HG02938 (cell line): ENCODE data around the gene RFX4.

Experiments
- ATAC-seq: cut with Tn5 transposase; IDR thresholded peaks from one replicate; pipeline ENCODE4 v1.9.1; 2021; ENCODE audit warnings: mild to moderate bottlenecking, moderate library complexity; ENCODE audit not compliant: unreplicated experiment

The RFX4 gene

DNA sequence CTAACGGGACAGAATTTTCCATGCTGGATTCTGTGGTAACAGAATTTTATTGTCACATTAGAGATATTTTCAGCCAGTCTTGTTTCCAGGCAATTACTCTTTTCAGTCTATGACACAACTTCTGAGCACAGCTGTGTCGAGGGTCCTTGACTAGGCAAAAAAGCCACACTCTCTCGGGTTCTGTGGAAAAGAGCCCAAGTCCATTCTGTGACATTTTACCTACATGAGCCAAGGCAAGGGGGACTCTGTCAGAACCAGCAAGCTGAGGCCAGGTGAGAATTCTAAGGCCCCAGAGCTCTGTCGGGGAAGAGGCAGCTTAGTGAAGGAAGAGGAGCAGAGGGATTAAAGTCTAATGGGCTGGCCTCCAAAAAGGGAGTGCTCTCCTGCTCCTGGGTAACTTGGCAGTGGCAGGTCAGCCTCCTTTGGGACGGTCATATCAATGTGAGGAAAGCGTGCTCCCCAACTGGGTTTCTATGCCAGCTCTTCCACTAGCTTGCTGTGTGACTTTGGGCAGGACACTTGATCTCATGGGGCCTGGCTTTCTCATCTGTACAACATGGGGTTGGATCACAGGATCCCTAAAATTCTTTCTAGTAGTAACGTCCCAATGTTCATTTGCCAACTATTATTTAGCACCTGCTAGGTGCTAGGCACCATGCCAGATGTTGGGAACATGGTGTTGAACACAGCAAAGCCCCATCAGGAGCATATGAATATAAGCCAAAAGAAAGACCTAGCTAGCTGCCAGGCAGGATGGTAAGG lies 175.7 kb downstream of the RFX4 start:
- ATAC-seq, result no peak

DNA sequence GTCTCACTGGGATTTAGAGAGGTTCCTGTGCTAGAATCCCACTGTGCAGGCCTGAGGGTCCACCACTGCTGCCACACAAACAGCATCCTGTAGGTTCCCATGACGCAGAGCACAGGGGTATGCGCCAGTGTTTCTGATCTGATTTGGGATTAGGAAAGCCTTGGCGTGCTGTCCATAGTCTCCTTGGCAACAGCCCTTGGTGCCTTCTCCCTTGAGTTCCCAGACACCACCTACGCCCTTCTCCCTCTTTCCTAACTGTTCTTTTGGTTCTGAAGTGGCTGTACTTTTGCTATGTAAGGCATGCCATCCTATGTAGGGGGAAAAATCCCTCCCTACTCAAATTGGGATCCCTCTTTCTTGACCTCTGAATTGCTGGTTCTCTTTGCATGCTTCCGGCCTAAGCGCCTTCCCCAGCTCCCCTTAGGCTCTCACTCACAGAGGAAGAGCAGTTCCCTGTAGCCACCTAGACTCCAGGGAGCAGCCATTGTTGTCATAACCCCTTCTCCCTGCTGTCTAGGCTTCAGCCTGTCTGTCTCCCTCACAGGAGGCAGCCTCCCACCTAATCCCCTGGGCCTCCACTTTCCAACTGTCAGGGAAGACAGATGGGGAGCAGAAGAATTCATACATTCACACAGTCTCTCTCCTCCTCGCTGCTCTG lies 176.9 kb downstream of the RFX4 start:
- ATAC-seq, result peak; percentile 37

DNA sequence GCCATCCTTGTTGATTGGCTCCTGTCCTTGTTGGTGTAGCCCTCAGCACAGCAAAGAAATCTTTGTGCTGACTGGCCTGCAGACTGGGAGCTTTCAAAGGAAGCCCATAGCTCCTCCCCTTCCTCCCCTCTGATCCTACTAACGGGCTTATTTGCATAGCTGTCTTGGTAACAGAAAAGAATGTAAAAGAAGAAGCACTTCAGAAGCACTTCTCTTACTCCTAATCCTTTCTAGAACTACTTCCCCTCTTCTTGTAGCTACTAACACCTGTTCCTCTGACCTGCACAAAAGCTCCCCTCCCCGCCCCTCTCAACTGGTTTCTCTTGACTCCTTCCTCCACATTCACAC lies 177.4 kb downstream of the RFX4 start:
- peak; percentile 98 for ATAC-seq

DNA sequence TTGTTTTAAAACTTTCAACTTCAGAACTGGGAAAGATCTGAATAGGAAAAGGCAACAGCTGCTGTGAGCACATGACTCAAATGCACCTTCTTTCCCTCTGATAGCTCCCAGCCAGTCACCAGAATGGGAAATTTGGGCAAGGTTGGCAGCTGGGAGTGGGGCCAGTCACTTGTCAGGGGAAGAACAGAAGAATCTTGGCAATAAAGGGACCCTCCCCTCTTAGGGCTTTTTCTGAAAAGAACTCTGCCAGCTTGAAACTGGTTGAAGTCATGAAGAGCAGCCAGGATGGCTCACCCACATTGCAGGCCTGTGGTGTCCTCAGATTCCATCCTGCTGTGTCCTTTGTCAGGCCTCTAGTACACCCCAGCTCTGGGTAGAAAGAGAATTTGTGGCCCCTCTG lies 181.4 kb downstream of the RFX4 start:
- ATAC-seq, result no peak

DNA sequence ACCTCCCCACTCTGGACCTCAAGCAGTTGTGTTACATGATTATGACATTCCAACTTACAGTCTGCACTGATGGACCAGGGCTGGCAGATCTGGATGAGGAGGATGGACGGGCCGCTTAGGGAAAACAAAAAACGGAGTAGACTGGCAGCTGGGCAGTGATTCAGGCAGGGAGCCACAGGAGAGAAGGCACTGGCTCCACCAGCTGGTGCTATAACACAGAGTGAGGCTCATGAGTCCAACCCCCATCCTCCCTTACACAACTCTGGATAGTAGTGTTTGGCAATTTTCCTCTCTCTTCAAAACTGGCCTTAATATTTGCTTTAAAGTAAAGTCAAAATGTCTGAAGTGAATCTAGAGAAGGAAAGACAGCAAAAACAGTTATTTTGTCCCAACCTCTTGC lies 181.9 kb downstream of the RFX4 start:
- no peak for ATAC-seq

DNA sequence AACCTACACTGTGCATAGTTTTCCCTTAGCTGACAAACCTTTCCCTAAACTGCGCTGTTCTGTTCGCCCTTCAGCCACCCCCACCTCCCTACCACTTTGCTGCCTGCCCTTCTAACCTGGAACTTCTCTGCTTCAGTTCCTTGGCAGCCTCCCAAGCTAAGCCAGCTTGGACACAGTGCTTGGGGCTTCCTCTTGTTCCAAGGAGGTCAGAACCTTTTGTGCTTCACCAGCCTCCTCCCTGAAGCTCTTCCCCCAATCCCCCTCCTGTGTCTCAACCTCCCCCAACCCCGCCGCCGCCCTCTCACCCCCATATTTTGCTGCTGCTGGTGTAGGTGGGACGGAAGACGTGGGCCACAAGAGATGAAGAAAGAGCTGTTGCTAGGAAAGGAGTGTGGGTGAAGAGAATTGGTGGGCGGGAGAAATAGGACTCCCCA lies 183.6 kb downstream of the RFX4 start:
- ATAC-seq, result no peak

DNA sequence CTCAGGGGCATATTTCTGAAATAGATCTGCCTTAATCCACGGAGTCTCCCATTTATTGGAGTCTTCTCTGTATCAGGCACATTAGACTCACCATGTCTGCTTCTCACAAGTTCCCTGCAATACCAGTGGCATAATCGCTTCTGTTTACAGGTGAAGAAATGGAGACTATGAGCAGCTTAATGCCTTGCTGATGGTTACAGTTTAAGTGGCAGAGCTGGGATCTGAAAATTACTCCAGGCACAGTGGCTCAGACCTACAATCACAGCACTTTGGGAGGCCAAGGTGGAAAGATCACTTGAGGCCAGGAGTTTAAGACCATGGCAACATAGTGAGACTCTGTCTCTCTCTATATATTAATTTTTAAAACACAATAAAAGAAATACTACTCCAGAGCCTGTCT lies 184.4 kb downstream of the RFX4 start:
- no peak for ATAC-seq

DNA sequence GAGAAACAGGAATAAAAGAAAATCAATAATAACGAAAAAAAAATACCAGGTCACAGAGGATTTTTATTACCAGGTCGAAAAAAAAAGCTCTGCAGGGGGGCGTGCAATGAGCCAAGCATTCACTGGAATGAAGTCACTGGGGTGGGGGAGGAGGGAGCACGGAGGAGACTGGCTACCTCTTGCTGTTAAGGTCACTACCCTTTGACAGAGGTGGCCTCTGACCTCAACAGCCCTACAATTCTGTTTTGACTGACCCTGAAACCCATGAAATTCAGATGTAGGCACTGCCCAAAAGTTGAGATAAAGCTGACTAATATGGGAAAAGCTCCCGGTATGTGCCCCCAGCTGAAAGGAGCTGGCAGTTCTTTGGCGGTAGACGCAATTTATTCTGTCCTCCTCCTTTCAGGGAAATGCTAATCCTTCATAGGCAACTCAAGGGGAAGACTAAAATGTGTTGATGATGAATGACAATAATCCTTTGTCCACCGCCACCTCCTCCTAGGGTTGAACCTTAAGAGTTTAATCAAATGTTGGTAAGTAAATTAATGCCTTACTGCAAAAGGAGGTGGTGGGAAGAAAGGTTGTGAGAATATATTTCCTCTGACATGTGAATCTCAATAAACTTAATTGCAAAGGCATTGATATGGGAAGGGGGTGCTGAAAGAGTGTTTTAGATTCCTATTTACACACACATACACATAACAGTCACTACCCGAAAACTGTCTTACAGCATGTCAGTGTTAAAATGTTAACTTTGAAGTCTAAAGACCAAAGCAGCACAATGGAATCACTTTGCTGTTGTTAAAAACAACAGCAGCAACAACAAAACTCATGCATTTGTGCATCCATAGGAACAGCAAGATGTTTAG lies 185.4 kb downstream of the RFX4 start:
- no peak for ATAC-seq

DNA sequence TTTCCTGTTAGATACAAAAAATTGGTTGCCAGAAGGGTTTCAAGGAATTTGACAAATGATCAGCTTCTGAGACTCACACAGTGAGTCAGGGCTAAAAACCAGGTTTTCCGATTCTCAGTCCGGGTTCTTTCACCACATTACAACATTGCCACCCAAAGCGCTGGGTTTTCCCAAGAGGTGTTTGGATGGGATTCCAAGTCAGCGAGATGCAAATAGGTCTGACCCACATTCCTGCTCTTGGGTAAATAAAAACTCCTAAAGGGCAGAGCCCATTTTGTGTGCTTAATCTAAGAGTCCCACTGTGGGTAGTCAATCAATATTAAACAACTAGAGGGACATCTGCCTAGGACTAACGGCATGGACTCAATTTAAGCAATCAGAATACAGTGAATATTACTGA lies 186.3 kb downstream of the RFX4 start:
- ATAC-seq, result no peak

DNA sequence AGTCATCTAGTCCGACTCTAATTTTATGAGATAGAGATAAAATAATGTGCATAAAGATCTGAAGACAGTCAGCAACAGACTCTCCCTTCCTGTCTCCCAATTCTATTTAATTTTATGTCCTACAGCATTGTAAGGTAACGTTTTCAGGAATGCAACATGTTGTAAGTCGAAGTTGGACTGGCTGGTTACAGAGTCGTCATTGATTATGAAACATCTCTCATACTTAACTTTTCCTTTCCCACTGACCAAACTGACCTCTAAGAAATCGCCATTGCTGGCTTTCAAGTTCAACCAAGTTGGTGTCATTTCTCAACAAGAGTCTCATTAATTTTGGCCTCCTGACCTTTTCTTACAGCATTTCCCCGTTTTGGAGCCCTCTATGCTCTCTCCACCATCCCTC lies 186.7 kb downstream of the RFX4 start:
- no peak for ATAC-seq

DNA sequence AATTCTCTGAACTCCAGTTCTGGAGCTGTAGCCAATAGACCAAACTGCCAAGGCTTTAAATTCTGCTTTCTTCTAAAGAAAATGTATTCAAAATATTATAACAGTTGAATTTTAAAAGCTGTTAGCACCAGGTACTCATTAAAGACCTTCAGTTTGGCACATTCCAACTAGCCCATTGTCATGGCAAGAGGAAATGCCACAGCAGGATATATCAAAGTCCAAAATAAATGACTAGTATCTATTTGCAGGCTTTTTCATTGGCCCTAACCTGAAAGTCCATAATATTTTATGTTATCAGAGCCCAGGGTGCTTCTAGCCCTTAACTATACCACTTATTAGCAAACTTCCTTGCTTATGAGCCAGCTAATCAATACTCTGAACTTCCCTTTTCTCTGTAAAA lies 188.6 kb downstream of the RFX4 start:
- ATAC-seq, result no peak

DNA sequence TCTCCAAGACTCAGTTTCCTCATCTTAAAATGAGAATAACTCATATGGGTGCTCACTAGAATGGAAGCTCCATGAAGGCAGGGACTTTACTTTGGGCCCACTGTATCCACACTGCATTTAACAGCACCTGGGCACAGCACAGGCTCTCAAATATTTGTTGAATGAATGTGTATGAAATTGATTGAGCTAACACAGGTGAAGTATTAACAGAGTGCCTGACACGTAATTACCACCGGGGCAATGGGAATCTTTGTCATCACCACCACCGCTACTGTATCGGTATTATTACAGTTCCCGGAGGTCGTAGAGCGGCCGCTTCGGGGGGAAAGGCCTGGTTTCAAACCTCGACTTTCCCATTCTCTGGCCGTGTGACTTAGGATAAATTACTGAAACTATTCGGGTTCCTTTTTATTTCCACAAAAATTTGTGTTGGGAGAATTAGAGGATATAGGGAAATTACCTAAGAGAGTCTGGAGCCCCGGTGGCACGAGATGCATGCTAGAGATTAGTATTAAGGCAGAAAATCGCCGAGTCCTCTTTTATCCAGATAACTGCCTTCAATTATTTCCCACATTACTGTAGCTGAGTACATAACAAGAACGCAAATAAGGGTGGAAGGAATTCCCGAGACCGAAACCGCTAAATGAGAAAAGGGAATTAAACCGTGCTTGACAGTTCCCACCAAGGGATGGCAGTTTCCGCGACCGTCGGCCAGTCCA lies 190.6 kb downstream of the RFX4 start:
- peak; percentile 2 for ATAC-seq

DNA sequence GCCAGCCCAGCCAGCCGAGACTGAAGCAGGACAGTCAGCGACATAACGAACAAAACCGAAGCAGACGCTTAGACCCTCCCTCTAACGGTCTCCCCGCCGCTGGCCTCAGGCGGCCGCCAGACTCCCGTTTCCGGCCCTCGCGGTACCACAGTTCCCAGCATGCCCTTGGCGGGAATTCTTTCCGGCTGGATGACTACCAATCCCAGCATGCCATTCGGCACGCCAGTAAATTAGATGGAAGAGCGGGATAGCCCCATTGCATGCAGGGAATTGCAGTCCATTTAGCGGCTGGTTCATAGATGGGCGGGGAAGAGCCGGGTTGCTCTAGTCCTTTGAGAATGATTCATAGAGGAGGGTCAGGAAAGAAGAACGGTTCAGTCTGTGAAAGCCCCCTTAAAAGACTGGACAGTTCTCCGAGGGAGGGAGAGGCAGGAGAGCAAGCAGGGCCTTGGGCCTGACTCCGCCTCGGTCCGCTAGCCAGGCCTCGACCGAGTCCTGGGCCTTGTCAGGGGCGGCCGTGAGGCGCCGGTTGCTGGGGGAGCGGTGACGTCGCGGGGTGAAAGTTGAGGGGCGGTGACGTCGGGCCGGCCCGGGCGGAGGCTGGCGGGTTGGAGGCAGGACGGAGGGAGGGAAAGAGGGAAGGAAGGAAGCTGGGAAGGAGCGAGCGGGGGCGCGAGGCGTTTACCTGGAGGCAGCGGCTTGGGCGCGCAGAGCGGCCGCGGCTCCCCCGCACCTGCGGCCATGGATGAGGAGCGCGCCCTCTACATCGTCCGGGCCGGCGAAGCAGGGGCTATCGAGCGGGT lies 191.4 kb downstream of the RFX4 start, which contains the start of gene RIC8B:
TSS of gene RIC8B (plus strand) at position 678 of the 803 bp plus-strand sequence. CDS start at position 742, 64 bp downstream.
- ATAC-seq, result peak; percentile 82

DNA sequence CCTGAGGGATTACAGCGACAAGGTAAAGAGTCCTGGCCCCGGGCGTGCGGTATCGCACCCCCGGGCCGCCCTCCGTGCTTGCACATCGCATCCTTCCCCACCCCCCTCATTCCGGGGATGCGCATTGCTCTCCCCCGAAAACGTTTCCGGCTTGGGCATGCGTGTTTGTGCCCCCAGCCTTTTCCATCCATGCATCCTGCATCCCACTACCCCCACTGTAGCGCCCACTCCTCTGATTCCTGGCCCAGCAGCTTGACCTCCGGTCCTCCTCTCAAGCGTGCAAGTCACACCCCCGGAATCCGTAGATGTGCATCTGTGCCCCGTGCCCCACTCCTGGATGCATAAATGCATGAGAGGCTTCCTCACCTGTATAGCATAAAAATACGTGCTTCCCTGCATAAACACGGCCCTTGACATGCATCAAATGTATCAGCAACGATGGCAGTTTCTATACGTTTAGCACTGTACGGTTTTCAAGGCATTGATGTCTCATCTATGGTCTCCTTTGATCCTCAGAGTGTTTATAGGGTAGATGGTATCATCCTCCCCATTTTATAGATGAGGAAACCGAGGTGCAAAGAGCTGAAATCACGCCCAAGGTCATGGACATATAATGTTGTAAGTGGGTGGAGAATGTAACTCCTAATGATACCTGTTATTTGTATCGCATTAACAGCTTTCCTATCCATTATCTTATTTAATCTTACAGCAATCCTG lies 192.2 kb downstream of the RFX4 start:
- peak; percentile 3 for ATAC-seq

DNA sequence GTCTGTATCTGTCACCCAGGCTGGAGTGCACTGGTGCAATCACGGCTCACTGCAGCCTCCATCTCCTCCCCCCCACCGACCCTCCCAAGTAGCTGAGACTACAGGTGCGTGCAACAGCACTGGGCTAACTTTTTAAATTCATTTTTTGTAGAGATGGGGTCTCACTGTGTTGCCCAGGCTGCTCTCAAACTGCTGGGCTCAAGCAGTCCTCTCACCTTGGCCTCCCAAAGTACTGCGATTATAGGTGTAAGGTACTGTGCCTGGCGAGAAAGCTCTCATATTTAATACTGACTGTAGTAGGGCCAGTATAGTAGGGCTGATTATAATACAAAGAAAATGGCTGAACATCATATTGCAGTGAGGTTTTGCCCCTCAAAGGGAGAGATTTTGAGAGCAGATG lies 194.1 kb downstream of the RFX4 start:
- ATAC-seq, result no peak

DNA sequence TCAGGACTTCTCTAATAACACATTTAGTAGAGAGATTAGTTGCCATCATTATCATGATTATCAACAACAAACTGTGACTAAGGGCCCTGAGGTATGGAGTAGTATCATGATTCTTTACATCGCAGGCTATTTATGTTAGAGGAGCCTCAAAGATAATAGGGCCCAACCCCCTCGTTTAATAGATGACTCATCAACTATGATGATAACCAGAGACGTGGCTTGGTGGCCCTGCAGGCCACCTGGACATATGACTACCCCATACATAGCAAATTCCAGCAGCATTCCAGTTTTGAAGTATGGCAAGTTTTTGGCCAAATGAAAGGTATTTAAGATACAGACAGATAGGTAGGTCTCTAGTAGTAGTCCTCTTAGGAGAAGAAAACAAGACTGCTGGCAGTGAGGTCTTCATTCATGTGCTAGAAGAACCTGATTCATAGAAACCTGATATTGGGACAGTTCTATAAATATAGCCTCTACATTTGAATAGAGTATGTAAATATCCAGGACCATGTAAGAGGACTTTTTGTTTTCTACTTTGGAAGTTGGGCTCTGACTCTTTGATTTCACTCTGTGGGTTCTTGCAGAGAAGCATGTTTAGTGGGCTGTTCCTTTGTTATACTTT lies 197.3 kb downstream of the RFX4 start:
- ATAC-seq, result no peak

DNA sequence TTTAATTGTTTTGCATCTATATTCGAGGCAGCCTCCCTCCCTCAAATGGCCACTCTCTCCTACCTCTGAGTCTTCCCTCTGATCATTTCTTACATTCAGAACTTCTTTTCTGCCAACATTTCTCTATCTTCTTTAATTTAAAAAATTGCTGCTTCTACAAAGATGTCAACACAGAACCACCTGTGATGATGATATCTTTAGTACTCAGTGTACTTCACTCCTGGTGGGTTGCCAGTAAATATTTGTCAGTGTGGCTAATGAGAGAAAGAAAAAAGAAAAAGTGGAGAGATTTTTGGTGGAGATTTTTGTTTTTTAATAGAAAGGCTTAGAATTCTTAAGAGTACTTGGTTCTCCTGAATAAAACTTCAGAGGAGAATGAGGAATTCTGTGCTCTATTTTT lies 199.8 kb downstream of the RFX4 start:
- ATAC-seq, result no peak

DNA sequence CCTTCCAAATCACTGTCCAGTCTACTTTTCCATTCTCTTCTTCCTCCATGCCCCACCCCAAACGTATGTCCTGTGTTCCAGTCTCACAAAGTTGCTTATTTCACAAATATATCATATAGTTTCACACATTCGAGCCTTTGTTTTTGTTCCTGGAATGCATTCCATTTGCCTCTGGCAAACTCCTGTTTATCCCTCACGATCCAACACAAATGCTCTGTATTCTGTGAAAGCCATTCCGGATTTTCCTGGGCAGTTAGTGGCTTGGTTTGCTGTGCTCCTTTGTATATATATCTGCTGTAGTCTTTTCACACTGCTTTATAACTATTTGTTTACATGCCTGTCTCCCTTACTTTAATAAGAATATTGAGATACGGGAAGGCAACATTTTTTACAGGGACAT lies 200.7 kb downstream of the RFX4 start:
- no peak for ATAC-seq

DNA sequence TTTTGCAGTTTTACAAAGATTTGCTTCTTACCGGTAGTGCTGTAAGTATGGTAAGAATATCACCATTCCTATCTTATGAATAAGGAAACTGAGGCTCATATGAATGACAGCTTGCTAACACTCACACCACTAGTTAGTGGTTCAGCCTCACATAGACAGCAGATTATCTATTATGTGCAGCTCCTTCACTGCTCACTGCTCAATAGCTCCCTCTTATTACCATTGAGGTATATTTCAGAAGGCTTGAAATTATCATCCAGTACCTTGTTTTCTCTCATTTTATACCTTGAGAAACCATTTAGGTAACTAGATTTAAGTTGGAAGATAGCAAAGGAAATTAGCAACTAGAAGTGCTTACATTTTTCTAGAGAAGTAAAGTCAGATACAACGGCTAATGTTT lies 207.2 kb downstream of the RFX4 start:
- ATAC-seq, result no peak
